ENCODE measurements around the gene FIBP.

Gene FIBP

DNA sequence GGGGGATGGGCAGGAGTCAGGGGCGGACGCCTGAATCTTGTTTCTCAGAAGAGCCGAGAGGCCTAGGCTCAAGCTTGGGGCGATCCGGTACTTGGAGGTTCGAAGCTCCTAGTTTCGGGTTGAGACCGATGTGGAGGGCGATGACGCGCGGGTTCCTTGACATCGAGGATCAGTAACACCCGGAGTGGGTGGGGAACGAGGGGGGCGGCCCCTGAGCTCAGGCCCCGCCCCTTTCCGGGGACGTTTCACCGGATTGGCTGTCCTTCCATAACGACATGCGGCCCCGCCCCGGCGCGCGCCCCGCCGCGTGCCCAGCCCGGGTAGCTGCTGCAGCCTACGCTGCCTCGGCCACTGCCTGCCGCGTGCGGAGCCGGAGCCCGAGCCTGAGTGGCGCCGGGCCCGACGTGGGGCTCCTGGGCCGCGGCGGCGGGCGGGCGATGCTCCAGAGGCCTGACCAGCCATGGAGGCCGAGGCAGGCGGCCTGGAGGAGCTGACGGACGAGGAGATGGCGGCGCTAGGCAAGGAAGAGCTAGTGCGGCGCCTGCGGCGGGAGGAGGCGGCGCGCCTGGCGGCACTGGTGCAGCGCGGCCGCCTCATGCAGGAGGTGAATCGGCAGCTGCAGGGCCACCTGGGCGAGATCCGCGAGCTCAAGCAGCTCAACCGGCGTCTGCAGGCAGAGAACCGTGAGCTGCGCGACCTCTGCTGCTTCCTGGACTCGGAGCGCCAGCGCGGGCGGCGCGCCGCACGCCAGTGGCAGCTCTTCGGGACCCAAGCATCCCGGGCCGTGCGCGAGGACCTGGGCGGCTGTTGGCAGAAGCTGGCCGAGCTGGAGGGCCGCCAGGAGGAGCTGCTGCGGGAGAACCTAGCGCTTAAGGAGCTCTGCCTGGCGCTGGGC lies 2.3 kb upstream of the FIBP start, which contains the start of gene CCDC85B:
TSS of gene CCDC85B (plus strand) at position 350 of the 895 bp plus-strand sequence. CDS start at position 461, 111 bp downstream.
- peak; percentile 99 for DNase-seq (ENCODE audit: low read depth)

DNA sequence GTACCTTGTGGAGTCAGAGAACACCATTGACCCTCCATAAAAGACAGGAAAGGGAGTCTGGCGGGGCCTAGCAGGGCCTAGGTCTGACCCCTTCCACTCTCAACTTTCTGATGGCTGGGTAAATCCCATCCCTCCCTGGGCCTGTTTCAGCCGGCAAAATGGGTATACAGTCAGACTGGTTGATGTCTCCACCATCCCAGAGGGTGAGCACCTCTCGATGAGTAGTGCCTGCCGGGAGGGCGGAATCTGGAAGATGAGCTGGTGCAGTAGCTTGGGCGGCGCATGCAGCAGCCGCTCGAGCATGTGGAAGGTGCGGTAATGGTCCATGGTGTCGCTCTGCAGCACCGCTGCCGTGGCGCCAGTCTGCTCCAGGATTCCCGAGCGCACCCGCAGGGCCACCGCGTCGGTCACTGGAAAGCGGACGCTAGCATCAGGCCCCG lies 528 bp downstream of the FIBP start:
- no peak for DNase-seq (ENCODE audit: low read depth)

DNA sequence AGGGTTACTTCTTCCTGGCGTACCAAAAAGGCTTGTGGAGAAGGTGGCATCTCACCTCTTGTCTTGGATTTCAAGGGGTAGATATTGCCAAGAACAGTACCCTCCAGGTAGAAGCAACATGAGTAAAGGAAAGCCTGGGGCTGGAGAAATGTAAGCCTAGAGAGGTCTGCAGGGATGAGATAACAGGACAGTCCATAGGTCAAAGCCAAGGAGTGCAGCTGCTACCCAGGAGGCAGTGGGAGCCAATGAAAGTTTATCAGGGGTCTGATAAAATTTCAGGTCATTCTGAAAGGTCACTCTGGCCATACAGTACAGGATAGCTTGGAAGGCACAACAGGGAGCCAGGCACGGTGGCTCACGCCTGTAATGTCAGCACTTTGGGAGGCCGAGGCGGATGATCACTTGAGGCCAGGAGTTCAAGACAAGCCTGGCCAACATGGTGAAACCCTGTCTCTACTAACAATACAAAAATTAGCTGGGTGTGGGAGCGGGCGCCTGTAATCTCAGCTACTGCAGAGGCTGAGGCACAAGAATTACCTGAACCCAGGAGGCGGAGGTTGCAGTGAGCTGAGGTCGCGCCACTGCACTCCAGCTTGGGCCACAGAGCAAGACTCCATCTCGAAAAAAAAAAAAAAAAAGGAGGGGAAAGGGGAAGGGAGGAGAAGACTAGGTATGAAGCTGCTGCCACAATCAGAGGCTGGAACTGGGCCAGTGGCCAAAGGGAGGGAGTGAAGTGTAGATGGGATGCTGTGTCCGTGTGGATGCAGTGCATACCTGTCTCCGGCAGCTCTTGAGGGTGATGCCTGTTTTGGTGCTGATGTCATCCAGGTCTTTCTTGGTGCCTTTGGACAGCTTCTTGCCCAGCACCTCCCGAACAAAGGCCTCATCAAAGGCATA lies 1.2 kb downstream of the FIBP start:
- DNase-seq (ENCODE audit: low read depth), result no peak

DNA sequence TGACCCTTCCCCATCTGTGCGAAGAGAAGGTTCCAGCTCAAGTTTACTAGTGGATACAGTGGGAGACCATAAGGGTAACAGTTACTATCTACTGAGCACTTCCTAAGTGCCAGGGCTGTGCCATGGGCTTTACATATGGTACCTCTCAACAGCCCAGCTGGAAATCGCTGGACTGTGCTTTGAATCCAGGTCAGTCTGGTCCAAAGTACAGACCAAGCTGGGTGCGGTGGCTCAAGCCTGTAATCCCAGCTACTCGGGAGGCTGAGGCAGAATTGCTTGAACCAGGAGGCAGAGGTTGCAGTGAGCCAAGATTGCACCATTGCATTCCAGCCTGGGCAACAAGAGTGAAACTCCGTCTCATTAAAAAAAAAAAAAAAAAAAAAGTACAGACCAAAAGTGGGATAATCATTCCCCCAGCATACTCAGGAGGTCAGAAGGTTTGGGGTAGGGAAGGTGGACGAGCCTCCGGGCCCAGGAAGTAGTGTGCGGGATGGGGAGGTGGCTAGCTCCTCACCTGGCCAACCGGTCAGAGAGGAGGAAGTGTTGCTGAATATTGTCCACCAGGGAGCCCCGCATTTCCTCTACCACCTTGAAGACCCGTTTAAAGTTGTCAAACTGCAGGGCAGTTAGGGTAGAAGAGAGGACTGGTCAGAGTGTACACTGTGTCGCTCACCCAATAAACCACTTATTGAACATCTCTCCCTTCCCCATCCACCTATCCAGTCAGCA lies 2.3 kb downstream of the FIBP start:
- DNase-seq (ENCODE audit: low read depth), result no peak

GRCh38 chr11:65885231-65885630 lies 3.0 kb downstream of the FIBP start:
- no peak for DNase-seq (ENCODE audit: low read depth)

GRCh38 chr11:65884716-65885092 lies 3.6 kb downstream of the FIBP start:
- DNase-seq (ENCODE audit: low read depth), result peak; percentile 77

- no peak for DNase-seq (ENCODE audit: low read depth)
Measured at GRCh38 chr11:65883786-65884715, 4.2 kb downstream of the FIBP start.

- DNase-seq (ENCODE audit: low read depth), result no peak
Measured at GRCh38 chr11:65883058-65883761, 5.1 kb downstream of the FIBP start.

DNA sequence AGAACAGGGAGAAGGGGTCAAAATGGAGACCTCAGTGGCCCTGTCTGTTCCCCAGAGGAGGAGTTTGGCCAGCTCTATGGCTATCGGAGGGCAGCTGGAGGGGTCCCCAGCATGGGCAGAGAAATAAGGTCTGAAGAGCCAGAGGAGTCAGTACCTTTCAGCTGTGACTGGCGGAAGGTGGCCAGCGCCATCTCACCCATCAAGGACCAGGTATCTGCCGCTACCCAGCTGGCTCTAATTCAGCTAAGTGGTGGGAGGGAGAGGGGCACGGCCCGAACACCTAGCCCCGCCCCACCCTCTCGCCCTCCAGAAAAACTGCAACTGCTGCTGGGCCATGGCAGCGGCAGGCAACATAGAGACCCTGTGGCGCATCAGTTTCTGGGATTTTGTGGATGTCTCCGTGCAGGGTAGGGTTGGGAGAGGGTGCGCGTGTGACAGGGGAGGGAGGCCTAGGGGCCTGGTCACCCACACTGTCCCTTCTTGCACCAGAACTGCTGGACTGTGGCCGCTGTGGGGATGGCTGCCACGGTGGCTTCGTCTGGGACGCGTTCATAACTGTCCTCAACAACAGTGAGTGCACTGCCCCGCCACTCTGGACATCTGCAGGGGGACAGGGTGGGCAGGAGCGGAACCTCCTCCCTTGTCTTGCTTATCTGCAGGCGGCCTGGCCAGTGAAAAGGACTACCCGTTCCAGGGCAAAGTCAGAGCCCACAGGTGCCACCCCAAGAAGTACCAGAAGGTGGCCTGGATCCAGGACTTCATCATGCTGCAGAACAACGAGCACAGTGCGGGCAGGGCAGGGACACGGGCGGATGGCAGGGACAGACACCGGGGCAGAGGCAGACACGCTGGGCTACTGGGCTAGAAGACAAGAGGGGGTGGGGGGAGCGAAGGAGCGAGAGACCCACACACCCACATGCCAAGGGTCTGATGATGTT lies 5.9 kb downstream of the FIBP start:
- DNase-seq (ENCODE audit: low read depth), result no peak

GRCh38 chr11:65880844-65881421 lies 7.3 kb downstream of the FIBP start:
- DNase-seq (ENCODE audit: low read depth), result no peak

- no peak for DNase-seq (ENCODE audit: low read depth)
Measured at GRCh38 chr11:65880027-65880426, 8.2 kb downstream of the FIBP start.

- DNase-seq (ENCODE audit: low read depth), result no peak
Measured at GRCh38 chr11:65879617-65880016, 8.7 kb downstream of the FIBP start, which contains the start of gene CTSW. CTSW (plus strand) TSS chr11:65879837; CDS start chr11:65879855, 18 bp downstream.

DNA sequence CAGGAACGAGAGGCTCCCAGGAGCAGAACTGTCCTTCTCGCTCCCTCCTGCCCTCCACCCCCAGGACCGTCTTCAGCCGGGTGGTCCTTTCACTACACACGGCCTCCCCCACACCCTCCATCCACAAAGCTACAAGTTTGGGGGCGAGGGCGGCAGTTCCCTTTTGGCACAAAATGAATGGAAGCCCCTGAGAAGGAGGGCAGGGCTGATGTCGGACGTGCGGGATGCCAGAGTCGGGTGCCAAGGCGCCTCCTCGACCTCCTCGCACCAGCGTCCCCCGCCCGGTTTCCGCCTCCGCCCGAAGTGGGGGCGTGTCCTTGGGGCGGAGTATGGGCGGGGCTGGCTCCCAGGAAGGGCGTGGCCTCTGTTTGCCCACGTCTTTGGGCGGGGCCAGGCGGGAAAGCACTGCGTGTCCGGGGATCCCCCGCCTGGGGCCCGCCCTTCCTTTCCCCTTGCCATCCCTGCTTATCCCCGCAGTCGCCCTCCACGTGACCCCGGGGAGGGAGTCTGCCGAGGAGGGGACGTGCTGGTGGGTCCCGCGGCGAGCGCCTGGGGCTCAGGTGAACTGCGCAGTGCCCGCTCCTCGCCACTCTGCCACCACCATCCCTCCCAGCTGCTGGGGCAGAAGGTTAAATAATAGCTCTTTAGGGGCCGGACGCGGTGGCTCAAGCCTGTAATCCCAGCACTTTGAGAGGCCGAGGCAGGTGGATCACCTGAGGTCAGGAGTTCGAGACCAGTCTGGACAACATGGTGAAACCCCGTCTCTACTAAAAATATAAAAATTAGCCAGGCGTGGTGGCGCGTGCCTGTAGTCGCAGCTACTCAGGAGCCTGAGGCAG lies 14.7 kb downstream of the FIBP start:
- DNase-seq (ENCODE audit: low read depth), result peak; percentile 94

GRCh38 chr11:65872586-65873317 lies 15.5 kb downstream of the FIBP start, which contains the start of gene EFEMP2:
EFEMP2 (minus strand) TSS chr11:65872800; CDS start chr11:65872354, 446 bp downstream.
- DNase-seq (ENCODE audit: low read depth), result no peak

DNA sequence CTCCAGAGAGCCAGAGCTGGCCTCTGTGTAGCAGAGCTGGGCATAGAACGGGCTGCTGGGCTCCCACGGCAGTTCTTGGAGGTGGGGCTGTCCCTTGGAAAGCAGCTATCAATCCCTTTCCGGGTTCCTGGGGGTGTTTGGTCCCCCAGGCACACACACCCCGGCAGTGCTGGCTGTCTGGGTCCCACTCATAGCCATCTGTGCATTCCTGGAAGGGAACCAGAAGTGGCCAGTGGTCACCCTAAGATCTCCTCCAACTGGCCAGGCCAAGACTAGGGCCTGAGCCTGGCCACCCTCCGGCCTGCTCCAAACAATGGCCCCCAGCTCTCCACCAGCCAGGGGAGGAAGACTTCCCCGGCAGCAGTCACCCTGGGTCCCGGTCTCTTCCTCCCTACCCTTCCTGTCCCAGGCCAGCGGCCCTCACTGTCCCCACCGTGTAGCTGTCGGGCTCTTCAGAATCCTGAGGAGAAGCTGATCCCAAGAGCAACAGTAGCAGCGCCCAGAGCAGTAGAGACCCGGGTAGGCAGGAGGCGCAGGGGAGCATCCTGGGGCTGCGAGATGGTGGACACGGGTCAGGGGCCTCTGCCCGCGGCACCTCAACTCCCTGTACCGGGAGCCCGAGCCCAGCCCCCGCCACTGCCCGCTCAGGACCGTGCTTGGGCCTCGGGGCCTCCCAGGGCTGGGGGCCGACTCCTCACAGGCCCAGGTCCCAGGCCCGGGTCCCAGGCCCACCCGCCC lies 16.3 kb downstream of the FIBP start:
- DNase-seq (ENCODE audit: low read depth), result no peak

Measured in activated T-helper 9 cell treated with anti-CD3 and anti-CD28 coated beads, Interleukin-2, amount 50 U/mL, for 16 hours (primary cell).